NCI-H524 treated with DMSO at 0.1 percent for 48 hours (cell line): ENCODE data around the gene PBX3.
A peak's percentile ranks its signal among the peaks of the same experiment; 100 is the strongest.

Experiments used
- DNase-seq: peaks from one replicate; lab custom pipeline; 2025; lab: John Stamatoyannopoulos, UW

The PBX3 gene

DNA sequence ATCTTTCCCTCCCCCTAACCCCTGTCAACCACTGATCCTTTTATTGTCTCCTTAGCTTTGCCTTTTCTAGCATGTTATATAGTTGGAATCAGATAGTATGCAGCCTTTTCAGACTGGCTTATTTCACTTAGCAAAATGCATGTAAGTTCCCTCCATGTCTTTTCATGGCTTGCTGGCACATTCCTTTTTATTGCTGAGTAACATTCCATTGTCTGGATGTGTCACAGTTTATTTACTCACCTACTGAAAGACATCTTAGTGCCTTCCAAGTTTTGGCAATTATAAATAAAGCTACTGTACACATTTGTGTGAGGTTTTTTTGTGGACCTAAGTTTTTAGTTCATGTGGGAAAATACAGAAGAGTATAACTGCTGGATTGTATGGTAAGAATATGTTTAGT is 230.1 kb downstream of the PBX3 start:
- DNase-seq: no peak

GRCh38 chr9:125979383-125979782 is 232.2 kb downstream of the PBX3 start:
- no peak for DNase-seq

GRCh38 chr9:125982798-125983406 is 235.7 kb downstream of the PBX3 start:
- no peak for DNase-seq

DNA sequence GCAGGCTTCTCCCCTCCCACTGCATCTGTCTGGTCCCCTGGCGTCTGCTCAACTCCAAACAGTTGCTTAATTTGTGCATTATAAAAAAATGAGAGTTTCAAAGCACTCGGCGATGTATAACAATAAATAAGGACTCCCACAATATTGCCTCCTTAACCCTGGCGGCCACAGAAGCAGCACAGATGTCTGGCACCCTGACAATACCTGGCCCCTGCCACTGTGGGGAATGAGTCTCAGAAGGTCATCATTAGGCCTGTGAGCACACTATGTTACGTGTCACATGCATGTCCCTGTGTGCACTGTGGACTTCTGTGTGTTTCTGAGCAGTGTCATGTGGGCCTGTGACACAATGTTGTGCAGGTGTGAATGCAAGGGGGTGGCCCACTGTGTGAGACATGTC is 236.5 kb downstream of the PBX3 start:
- no peak for DNase-seq

GRCh38 chr9:125984461-125984860 is 237.3 kb downstream of the PBX3 start:
- DNase-seq: no peak

DNA sequence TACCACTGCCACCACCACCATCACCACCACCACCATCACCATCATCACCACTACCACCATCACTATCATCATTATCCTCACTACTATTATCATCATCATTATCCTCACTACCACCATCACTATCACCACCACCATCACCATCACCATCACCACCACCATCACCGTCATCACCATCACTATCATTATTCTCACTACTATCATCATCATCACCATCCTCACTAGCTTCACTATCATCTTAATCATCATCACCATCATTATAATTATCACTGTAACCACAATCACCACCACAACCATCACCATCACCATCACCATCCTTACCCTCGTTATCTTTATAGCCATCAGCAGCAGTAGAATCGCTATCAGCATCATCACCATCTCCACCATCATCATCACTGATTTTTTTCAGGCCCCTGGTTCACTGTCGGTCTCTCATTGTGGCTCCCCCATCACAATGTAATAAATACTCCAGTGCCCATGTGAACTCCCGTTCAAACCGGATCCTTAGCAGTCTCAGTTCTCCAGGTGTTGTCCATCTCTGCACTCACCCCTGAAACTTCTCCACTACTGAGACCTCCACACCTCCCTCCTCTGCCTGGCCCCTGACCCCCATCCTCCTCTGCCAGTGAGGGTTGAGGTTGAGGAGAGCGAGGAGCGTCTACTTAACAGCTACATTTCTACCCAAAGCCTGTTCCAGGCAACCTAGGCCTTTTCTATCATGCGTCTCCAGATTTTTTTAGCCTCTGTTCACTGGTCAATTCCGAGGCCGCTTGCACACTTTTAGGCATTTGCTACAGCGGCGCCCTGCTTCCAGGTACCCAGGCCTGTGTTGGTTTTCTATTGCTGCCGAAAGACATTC is 238.2 kb downstream of the PBX3 start:
- no peak for DNase-seq

- no peak for DNase-seq
These were observed 239.0 kb downstream of the PBX3 start for GRCh38 chr9:125985998-125986655.

- DNase-seq: peak; percentile 34
These were observed 239.8 kb downstream of the PBX3 start for GRCh38 chr9:125986966-125987365.

DNA sequence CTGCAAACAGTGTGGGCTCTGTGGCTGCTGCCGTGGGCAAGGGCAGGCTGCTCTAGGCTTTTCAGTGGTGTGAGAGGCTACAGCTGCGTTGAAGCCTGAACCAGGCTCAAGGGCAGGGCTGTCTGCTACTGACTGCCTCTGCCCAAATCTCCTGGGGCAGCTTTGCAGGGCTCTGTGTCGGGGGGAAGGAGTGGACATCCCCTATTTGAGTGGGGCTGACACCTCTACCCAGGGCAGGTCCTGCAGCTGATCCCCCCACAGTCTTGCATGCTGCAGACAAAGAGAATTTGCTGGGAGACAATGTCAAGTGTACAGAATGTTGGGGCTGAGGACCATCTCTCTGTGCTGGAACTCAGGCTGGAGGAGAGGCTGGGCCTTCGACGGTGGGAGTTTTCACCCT is 240.2 kb downstream of the PBX3 start:
- DNase-seq: no peak

DNA sequence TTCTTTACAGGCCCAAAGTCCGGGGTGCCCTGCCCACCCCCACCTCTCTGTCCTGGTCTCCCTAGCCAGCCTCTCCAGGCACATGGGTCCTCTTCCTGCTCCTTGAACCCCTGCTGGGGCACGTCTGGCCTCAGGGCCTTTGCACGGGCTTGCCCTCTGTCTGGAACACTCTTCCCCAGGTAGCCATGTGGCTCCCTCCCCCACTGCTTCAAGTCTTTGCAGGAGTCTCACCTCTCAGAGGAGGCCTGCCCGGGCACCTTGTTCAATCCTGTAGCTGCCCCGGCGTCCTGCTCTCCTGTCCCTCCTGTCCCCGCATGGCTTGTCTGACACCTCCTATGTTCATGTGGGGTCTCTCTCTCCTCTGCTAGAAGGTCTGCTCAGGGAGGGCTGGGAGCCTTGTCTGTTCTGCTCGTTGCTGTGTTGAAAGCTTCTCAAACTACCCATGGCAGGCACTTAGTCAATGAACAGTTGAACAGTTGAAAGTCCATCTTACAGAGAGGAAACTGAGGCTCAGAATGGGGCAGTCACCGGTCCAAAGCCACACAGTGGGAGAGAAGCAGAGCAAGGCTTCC is 241.4 kb downstream of the PBX3 start:
- no peak for DNase-seq

- no peak for DNase-seq
These were observed 241.9 kb downstream of the PBX3 start for GRCh38 chr9:125989090-125989501.

DNA sequence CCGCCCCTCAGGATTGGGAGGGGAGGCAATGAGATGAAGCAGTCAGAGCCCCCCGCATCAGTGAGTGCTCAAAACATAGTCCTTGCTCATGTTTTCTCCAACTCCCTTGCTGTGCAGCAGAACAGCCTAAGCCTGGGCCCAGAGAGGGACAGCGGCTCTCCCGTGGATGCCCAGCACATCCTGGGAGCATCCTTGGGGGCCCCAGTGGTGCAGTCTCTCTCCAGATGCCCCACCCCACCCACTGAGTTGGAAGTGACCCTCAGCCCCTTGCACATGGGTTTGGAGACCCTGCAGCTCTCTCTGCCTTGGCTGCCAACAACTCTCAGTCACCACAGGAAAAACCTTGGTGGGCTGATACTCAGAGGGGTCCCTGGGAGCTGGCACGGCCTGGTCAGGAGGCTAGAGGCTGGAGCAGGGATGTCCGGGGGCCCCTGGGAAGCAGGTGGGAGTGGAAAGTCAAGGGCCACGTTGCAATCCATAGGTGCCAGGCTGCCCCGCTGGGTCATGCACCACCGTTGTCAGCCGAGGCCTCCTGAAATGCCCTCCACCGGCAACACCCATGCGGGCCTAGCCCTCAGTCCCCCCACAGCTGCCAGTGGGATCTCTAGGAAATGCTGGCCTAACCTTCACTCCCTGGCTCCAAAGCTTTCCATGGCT is 242.5 kb downstream of the PBX3 start:
- DNase-seq: no peak

DNA sequence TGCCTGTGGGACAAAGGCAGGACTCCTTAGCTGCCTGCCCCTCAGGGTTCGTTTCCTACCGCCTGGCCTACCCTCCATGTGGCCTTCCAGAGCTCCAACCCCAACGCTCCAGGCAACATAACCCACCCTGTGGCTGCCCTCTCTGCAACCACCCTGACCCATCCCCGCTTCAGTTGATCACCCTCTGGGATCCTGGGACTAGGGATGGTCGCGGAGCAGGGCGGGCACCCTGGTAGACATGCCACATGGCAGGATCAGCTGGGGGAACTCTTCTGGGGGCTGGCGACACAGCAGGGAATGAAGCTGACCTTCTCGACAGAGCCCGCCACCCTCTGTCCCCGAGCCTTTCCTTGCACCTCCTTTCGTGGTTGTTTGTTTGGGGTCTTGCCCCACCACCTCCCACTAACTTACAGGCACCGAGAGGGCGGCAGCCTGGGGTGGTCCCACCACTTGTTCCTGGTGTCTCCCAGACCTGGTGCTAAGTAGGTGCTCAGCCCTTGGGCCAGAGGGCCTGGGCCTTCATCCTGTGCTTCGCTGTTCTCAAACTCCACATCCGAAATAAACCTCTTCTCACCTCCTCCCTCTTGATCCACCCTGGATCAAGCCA is 243.1 kb downstream of the PBX3 start:
- DNase-seq: no peak

- DNase-seq: peak; percentile 34
These were observed 243.6 kb downstream of the PBX3 start for GRCh38 chr9:125990793-125991220.

DNA sequence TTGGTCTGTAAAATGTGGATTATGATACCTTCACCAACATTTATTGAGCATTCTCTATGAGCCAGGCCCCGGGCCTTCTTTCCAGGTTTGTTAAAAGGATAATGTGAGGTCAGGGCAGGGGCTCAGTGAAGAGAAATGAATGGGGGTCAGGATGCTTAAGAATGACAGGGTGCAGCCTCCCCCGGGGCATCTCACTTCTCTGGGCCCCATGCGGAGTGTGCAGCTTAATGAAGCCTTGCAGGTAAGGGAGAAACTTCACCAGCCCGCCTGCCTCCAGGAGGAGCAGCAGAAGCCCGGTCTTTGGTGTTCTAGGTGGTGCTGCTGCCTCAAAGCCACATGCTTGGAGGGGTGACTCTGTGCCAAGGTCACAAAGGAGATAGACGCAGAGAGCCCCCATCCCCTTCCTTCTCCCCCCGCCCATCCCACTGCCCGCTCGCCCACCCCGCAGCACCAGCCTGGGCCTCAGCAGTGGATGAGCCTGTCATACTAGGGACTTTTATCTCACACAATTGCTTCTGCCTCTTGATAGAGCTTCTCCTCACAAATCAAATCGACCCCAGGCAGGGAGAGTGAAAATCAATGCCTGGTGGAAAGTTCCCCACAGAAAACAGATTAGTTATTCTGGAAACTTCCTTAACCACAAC is 244.8 kb downstream of the PBX3 start:
- no peak for DNase-seq

- no peak for DNase-seq
These were observed 245.4 kb downstream of the PBX3 start for GRCh38 chr9:125992557-125992956.

- no peak for DNase-seq
These were observed 246.3 kb downstream of the PBX3 start for GRCh38 chr9:125993466-125993865.

DNA sequence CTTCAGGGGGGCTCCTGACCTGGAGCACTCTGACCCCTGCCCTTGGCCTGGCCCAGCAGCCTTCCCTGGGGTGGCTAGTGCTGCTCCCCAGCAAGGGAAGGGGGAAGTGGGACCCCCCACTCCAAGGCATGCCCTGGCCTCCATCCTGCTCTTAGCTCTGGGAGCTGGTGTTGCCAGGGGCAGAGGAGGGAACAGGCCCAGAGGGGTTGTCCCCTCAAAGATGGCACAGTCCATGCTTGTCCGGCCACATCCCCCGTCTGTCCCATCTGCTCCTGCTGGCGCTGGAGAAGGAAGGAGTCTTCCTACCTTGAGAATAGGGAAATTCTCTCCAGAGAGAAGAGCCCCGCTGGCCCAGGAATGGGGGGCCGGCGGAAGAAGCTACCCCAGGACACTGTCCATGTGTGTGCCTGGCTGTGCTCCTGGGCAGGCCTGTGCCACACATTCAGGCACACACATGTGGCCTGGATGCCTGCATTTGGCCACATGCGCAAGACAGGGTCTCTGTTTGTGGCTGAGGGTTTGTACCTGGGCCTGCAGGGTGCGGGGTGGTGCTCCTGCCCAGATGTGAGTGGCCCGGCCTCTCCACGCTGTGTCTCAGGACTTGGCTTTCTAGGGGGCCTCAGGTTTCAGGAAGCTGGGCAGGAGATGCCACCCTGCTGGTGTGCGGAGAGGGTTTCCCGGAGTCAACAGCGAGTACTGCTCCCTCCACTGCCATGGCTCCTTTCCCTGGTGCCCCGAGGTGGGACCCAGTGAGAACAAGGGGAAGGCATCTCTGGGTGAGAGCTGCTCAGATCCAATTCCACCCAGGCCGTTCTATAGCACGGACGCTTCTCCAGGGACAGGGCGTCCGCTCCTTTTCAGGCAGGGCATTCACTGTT is 247.1 kb downstream of the PBX3 start:
- no peak for DNase-seq

DNA sequence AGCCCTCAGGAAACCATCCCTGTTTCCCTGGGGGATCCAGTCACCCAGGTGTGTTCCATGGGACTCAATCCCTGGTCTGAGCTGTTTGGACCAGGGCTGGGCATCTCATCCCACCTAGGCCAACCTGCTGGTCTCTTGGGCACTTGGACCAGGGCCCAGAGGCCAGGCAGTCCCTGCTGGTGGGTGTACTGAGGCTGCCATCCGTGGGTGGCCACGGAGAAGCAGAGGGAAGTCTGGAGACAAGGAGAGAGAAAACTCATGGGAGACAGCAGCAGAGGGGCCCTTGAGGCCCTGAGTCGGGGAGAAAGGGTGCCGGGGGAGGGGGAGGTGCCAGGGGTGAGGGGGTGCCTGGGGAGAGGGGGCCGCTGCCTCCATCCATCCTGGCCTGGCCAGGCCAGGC is 247.8 kb downstream of the PBX3 start:
- DNase-seq: no peak

GRCh38 chr9:125995706-125996105 is 248.5 kb downstream of the PBX3 start:
- DNase-seq: no peak
